C4-2B (cell line): ENCODE measurements around the gene TFDP1.

Source experiments
- ZFX ChIP-seq: fragments of 450-650 bp; IDR thresholded peaks from 2 replicates; pipeline ENCODE4 v1.6.1; 2017
- TF ChIP-seq, protein P1 (sequence below): fragments of 450-650 bp; conservative IDR thresholded peaks from 2 replicates; pipeline ENCODE4 v1.5.1; 2017; ENCODE audit warnings: mild to moderate bottlenecking

DNA sequence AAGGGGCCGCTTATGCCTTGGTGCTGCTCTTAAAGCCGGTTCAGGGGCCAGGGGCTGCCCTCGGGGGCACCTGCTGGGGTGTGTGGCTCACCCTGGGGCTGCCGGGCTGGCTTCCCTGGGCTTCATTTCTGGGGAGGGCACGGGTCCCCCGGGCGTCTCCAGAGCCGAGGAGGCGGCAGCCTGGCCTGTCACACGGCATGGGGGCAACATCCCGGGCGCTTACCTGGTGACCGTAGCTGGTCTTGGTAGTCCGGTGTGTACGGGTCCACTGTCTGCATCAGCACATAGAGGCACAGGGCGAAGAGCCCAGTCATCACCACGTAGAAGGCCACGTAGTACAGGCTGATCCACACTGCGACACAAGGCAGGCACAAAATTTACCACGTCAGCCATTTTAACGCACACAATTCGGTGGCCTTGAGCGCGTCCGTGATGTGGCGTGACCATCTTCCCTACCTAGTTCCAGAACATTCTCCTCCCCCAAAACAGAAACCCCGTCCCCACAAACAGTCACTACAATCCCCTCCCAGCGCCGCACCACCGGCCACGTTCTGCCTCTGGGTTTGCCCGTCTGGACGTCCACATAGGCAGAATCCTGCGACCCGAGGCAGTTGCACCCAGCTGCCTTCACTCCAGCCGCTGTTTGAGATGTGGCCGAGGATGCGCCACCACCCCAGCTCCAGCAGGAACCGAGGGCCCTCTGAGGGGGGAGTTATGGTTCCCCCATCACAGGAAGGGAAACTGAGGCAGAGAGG is 70.2 kb downstream of the TFDP1 start:
- TF ChIP-seq, protein P1, sequence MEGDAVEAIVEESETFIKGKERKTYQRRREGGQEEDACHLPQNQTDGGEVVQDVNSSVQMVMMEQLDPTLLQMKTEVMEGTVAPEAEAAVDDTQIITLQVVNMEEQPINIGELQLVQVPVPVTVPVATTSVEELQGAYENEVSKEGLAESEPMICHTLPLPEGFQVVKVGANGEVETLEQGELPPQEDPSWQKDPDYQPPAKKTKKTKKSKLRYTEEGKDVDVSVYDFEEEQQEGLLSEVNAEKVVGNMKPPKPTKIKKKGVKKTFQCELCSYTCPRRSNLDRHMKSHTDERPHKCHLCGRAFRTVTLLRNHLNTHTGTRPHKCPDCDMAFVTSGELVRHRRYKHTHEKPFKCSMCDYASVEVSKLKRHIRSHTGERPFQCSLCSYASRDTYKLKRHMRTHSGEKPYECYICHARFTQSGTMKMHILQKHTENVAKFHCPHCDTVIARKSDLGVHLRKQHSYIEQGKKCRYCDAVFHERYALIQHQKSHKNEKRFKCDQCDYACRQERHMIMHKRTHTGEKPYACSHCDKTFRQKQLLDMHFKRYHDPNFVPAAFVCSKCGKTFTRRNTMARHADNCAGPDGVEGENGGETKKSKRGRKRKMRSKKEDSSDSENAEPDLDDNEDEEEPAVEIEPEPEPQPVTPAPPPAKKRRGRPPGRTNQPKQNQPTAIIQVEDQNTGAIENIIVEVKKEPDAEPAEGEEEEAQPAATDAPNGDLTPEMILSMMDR, result no peak
- TF ChIP-seq ZFX, result no peak
